ENCODE measurements around the gene PVALEF.

PVALEF gene

GRCh38 chr17:81162491-81162890, 2.8 kb upstream of the PVALEF start:
- DNase-seq (ENCODE audit: low read depth in 2 of 2) = no peak

DNA sequence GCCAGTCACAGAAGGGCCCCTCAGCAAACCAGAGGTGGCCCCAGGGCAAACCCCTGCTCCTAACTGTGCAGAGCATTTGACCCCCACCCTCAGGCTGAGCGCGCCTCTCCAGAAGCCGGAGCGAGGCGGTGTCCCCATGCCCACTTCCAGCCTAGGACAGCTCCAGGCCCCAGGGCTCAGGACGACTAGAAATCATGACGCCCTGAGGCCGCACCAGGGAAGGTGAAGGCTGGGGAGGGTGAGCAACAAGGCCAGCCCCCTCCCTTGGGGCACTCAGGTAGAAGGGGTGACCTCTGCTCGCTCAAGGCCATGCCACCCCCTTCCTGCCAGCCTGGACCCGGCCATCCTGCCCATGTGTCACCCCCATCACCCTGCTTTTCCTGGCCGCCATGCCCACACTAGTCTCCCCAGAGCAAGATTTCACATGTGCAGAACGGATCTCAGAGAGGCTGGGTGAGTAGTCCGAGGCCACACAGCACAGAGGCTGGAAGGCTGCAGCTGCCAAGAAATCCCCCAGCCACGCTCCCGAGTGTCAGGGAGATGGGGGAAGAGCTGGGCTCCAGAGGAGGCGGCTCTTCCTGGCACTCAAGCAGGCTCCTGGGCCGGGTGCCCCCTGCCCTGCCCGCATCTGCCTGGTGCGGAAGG, 2.1 kb upstream of the PVALEF start:
- DNase-seq (ENCODE audit: low read depth in 2 of 2) = no peak

DNA sequence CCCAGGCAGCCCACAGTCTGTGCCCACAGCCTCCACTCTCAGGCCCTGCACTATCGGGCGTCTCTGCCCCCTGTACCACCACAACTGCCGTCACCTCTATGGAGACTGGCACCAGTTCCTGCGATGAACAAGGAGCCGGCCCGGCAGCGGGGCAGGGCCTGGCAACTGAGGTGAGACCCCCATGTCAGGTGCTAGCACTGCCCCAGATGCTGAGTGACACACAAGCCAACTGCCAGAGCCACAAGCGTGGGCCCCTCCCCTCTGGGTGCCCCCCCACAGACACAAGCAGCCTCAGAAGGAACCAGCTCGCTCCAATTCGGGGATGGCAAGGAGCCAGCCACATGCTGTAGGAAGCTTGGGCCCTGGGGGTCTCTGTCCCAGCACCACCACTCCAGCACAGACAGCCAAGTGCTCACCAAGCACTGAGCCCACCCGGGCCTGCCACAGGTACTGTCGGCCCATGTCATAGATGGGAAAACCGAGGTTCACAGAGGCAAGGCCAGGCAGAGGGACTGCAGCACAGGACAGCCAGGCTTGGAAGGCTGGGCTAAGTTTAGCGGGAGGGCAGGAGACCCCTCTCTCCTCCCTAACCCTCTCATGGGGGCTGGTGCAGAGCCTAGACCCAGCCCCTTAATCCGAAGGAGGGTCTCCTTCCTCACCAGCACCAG, 1.5 kb upstream of the PVALEF start:
- DNase-seq (ENCODE audit: low read depth in 2 of 2) = no peak

GRCh38 chr17:81164371-81165245, 699 bp upstream of the PVALEF start:
- DNase-seq (ENCODE audit: low read depth in 2 of 2) = no peak

- DNase-seq (ENCODE audit: low read depth in 2 of 2) = no peak
Measured at GRCh38 chr17:81166033-81166492, 756 bp downstream of the PVALEF start, which contains the start of gene AATK. AATK (minus strand) TSS chr17:81166221; CDS start chr17:81165992, 229 bp downstream.

- DNase-seq (ENCODE audit: low read depth in 2 of 2) = no peak
Measured at GRCh38 chr17:81167194-81167524, 1.9 kb downstream of the PVALEF start.

GRCh38 chr17:81167638-81168037, 2.3 kb downstream of the PVALEF start:
- no peak for DNase-seq (ENCODE audit: low read depth in 2 of 2)

DNA sequence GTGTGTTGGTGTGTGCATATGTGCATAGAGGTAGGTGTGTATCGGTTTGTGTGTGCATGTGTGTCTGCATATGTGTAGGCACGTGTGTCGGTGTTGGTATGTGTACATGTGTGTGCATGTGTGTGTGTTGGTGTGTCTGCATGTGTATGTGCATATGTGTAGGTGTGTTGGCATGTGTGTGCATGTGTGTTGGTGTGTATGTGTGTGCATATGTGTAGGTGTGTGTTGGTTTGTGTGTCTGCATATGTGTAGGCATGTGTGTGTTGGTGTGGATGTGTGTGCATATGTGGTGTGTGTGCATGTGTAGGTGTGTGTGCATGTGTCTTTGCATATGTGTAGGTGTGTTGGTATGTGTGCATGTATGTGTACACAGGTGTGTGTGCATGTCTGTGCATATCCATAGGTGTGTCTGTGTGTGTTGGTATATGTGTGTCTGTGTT, 4.6 kb downstream of the PVALEF start:
- DNase-seq (ENCODE audit: low read depth in 2 of 2) = no peak

DNA sequence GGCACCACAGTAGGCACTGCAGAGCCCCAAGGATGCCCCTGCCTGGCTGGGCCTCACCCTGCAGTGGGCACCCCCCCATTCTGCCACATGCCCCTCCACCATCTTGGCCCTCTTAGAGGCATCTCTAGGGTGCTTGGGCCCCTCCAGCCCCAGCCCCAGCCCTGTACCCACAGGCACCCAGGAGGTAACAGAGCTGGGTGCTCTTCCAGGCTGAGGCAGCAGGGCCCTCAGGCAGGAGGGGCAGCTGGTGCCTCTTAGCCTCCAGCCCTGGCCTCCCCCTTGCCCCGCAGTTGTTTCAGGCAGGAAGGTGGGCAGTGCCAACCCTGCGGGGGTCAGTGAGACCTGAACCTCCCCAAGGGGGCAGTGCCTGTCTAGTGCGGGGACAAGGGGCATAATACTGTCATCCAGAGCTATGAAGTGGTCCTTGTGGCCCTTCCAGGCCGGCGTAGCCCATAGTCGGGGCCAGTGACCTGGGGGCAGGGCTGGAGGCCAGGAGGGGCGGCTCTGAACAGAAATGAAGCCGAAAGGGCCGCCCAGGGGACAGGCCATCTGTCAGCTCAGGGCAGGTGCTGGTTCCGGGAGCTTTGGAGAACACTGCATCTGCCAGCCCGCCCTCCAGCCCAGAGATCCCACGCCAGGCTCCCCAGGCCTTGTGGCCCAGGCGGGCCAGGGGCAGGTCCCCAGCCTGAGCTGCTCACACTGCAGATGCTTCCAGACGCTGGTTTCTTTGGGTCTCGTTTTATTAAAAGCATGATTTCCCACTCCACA, 5.6 kb downstream of the PVALEF start:
- no peak for DNase-seq (ENCODE audit: low read depth in 2 of 2)

GRCh38 chr17:81171941-81172340, 6.6 kb downstream of the PVALEF start:
- no peak for DNase-seq (ENCODE audit: low read depth in 2 of 2)

GRCh38 chr17:81173052-81173761, 7.9 kb downstream of the PVALEF start:
- no peak for DNase-seq (ENCODE audit: low read depth in 2 of 2)

DNA sequence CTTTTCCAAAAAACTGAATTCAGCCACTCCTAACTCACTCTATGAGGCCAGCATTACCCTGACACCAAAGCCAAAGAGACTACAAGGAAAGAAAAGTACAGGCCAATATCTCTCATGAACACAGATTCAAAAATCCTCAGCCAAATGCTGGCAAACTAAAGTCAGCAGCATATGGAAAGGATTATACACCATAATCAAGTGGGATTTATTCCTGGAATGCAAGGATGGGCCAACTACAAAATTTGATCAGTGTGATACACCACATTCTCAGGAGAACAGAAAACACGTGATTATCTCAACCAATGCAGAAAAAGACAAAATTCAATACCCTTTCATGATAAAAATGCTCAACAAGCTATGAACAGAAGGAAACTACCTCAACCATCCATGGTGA, 8.5 kb downstream of the PVALEF start:
- no peak for DNase-seq (ENCODE audit: low read depth in 2 of 2)

- no peak for DNase-seq (ENCODE audit: low read depth in 2 of 2)
Measured at GRCh38 chr17:81176666-81177065, 11.4 kb downstream of the PVALEF start.

DNA sequence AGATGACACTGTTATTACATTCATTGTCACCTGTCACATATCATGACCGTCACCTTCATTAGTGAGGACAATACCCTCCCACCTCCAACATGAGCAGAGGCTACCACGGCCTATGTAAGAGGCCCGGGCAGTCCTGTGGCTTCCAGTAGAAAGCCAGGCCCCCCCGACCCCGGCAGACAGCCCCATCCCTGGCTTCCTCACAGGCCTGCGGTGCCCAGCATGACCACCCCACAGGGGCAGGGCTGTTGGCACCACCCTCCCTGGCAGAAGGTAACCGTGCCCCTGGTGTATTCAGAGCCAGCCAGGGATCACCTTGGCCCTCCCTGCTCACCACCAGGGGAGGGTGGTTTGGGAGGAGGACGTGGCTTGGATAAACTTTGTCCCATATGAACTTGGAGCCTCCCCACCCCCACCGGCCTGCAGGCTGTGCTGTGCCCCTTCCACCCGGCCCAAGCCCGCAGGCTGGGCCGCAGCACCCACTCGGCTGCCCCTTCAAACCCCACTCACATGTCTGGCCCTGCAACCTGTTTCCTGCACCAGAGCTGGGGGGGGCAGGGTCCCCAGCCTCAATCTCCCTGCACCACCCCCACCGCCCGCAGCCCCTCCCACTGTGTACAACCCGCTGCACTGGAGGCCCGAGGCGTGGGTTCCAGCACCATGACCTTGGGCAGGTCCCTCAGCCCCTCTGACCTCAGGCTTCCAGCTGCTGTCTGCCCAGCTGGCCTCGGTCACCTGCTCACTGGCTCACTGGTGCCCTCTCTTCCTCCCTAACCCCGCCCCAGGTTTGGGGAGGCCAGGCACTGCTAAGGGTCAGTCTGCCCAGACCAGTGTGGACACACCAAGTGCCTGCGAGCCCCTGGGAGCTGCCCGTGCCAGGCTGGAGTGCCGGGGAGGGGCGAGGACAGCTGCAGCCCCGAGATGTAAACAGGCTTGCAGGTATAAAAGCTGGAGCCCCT, 13.1 kb downstream of the PVALEF start:
- DNase-seq (ENCODE audit: low read depth in 2 of 2) = no peak

DNA sequence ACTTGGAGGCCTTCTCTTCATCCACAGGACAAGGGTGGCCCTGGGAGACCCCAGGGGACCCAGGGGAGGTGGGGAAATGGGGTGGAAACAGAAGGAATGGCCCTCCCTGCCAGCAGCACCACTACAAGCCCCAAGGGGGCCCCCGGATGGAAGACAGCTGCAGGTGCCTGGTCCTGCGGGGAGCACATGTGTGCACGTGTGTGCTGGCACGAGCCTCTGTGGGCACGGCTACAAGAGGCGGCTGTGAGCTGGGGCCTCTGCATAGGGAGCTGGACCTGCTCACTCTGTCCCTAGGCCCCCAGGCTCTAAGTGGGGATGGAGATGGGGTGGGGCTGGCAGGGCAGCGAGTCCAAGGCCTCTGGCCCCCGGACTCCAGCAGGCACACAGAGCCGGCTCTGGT, 13.9 kb downstream of the PVALEF start:
- DNase-seq (ENCODE audit: low read depth in 2 of 2) = no peak

GRCh38 chr17:81179861-81180260, 14.6 kb downstream of the PVALEF start:
- DNase-seq (ENCODE audit: low read depth in 2 of 2) = no peak

DNA sequence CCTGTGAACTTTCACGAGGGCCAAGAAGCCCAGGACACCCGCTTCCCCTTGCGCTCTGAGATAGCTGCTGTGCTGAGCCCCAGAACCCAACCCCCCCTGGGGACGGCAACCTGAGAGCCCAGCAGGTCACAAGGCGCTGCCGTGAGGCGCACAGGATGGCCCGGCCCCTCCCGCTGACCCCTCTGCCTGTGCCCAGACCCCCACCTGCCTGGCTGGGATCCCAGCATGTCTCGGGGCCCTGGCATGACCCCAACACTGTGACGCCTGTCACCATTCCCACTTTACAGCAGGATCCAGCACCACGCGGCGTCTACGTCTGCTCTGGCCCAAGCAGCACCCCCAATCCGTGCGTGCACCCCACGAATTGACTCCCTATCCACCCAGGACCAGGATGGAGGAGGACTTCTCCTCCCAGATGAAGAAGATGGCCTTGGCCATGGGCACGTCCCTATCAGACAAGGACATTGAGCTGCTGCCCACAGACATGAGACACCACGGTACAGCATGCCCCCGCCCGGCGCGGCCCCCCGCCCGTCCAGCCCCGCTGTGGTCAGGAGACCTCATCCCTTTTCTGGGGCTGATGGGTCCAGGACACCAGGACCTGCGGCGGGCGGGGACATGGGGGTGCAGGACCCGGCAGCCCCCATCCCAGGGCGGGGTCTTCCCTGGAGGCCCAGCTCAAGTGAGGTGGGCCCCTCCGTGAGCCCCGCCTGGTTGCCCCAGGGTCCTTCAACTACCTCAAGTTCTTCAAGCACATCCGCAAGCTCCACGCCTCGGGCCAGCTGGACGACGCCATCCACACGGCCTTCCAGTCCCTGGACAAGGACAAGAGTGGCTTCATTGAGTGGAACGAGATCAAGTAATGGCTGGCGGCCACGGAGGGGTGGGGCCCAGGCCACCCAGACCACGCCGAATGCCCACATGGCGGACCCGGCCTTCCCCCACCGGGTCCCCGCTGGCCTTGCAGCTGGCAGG, 15.8 kb downstream of the PVALEF start:
- DNase-seq (ENCODE audit: low read depth in 2 of 2) = no peak

GRCh38 chr17:81181811-81182185, 16.5 kb downstream of the PVALEF start:
- no peak for DNase-seq (ENCODE audit: low read depth in 2 of 2)

- DNase-seq (ENCODE audit: low read depth in 2 of 2) = no peak
Measured at GRCh38 chr17:81182596-81182995, 17.3 kb downstream of the PVALEF start.
